Stimulated activated CD8-positive, alpha-beta memory T cell treated with anti-CD3 and anti-CD28 coated beads, Interleukin-2, amount 100 ng/mL, for 48 hours (primary cell): ENCODE measurements around the gene SYCP1.
"Not testable (repeated sequence)": the region's sequence is repeated elsewhere in the genome, so short reads cannot be mapped to it uniquely, and the experiment has no call there.

Experiments
- DNase-seq, 2 donors: peaks; one replicate each; pipeline ENCODE4 v3.0.0-alpha.2; 2020; ENCODE audit warnings: low read depth in 2 of 2

Gene SYCP1

DNA sequence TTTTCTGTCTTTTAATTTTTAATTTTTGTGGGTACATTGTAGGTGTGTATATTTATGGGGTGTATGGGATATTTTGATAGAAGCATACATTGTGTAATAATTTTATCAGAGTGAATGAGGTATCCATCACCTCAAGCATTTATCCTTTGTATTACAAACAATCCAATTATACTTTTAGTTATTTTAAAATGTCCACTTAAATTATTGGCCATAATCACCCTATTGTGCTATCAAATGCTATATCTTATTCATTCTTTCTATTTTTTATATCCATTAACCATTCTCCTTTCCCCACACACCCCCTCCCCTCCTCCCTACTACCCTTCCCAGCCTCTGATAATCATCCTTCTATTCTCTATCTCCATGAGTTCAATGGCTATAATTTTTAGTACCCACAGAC, 104.8 kb downstream of the SYCP1 start:
- DNase-seq: no peak

GRCh38 chr1:114976891-114977290, 122.2 kb downstream of the SYCP1 start:
- no peak for DNase-seq

- peak; percentile 27 to 52 for DNase-seq
Measured at GRCh38 chr1:114979278-114979891, 124.7 kb downstream of the SYCP1 start.

DNA sequence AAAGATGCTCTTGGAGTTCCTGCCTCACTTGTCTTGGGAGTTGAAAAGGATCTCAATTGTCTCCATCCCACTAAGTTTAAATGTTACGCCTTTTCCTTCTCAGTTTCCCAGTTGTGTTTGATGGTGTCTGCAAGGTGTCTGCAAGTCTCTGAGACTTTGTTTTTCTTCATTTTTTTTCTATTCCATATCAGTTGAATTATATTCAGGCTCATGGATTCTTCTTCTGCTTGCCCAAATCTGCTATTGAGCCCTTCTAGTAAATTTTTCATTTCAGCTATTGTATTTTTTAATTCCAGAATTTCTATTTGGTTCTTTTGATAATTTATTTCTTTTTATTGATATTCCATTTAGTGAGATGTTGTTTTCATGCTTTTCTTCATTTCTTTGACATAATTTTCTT, 127.6 kb downstream of the SYCP1 start:
- DNase-seq: no peak

DNA sequence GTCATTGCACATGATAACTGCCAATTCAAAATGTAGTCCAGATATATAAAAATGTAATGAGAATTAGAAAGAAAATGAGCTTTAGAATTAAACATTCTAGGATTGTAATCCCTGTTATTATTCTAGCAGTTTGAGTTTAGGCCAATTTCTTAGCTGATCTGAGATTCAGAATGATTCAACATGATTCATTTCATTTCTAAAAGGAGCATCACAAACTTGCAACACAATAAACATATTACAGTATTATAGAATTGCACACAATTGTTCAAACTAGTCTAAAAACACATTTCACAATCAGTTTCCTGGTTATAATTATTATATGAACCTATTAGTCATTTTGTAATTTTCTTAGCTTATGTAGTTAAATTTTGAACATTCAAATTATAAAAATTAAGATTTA, 131.6 kb downstream of the SYCP1 start:
- no peak for DNase-seq

DNA sequence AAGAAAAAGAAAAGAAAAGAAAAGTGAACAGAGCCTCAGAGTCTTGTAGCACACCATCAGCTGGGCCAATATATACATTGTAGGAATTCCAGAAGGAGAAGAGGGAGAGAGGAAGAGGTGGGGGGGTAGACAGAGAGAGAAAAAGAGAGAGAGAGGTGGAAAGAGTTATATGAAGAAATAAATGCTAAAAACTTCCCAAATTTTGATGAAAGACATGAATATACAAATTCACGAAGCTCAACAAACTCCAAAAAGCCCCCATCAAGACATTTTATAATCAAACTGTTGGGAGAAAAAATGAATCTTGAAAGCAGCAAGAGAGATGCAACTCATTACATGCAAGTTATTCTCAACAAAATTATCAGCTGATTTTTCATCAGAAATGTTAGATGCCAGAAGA, 133.4 kb downstream of the SYCP1 start:
- DNase-seq: no peak

GRCh38 chr1:114997510-114998289, 143.0 kb downstream of the SYCP1 start:
- no peak for DNase-seq

DNA sequence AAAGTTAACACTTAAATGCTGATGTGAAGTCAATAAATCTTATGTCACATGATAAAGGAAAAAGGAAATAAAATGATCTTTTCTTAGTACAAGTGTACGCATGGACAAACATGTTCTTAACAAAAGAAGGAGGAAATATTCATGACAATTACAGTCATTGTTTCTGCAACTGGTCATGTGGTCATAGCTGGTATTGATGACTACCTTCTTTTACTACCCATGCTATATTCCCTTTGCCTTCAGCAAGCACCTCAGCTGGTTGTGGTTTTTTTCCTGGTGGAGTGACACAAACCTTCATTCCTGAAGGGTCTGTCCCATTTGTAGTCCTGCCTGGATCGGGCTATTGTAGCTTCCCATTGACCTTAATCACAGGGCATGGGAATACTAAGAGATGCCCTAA, 151.5 kb downstream of the SYCP1 start:
- DNase-seq: no peak

GRCh38 chr1:115012006-115012405, 157.3 kb downstream of the SYCP1 start:
- no peak for DNase-seq

GRCh38 chr1:115012434-115012833, 157.8 kb downstream of the SYCP1 start:
- DNase-seq: no peak

- no peak for DNase-seq
Measured at GRCh38 chr1:115013792-115014191, 159.1 kb downstream of the SYCP1 start.

DNA sequence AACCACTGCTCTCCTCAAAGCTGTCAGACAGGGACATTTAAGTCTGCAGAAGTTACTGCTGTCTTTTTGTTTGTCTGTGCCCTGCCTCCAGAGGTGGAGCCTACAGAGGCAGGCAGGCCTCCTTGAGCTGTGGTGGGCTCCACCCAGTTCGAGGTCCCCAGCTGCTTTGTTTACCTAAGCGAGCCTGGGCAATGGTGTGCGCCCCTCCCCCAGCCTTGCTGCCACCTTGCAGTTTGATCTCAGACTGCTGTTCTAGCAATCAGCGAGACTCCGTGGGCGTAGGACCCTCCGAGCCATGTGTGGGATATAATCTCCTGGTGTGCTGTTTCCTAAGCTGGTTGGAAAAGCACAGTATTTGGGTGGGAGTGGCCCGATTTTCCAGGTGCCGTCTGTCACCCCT, 164.9 kb downstream of the SYCP1 start:
- not testable (repeated sequence) for DNase-seq

- no peak for DNase-seq
Measured at GRCh38 chr1:115021145-115021544, 166.5 kb downstream of the SYCP1 start.

DNA sequence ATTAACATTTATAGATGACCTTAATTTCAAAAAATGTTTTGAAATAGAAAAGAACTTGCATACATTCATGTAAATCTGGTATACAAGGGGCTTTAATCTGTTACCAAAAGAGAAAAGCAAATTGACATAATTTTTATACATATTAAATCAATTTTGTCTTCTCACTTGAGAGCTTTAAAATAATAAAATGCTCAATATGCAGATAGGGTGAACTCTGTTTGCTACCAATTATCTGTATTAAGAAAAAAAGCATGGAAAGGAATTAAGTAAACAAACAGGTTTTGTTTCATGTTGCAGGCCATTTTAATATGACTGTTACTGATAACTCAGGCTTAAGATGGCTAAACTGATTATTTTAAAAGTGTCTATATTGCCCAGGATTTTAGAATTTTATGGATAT, 168.9 kb downstream of the SYCP1 start:
- no peak for DNase-seq

DNA sequence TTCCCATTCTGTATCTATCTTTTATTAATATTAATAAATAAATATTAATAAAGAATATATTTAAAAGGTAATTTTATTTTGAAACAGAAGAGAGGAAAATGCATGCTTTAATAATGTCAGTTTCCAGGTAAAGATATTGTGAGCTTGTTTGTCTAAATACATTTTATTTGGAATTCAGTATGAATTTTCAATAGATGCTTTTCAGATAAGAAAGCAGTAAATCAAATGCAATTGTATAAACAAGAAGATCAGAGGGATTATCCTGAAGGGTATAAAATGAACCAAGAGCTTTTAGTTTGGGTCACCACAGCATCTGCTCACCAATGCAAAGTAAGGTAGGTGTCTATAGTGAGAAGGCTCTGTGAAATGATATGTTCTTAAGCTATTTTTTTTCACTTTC, 174.9 kb downstream of the SYCP1 start, which contains the start of gene TSHB:
Gene TSHB (plus strand): TSS at position 301 of the 400 bp plus-strand sequence. CDS start 3,537 bp downstream, outside the sequence.
- no peak for DNase-seq

DNA sequence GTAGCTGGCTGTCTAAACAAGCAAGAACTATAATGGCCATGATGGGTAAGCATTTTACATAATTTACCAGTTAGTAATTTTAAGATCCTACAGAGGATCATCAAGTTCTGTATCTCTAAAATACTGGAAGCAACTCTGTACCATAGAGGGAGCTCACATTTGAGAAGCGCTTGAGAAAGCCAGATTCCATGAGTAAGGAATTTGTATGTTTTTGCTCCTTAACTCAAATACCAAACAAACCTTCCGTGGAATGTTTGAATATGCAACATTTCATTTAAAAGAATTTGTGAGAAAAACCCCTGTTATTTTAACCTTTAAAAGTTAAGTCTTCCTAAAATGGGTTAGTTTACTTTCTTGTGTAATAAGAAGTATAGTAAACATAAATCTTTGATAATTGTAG, 176.9 kb downstream of the SYCP1 start:
- no peak for DNase-seq

GRCh38 chr1:115035652-115036051, 181.0 kb downstream of the SYCP1 start:
- no peak for DNase-seq

DNA sequence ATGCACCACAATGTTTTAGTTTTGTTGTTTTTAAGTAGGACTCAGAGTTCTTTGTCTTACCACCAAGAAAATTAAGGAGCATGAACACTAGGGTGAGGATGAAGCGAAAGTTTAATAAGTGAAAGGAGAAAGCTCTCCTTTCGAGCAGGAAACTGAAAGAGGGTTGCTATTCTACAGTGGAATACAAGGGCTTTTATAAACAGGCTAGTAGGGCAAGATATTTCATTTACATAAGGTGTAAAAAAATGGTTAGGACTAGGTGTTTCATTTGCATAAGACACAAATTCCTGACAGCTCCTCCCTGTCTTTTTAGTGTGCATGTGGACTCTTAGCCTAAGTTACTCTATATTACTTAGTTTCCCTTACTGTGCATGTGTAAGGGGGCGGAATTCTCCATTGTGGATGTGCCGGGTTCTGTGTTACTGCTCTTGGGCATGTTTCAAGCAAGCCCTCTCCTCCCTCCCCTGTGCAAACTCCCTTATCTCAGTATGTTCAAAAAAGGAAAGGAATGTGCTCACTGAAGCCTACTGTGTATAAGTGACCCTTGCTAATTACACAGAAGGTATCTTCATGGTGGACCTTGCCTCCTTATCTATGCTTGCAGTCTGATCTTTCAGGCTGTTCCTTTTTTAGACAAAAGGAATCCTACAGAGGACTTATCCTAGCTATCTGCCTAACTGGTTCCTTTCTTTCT, 182.3 kb downstream of the SYCP1 start:
- DNase-seq: no peak

- no peak for DNase-seq
Measured at GRCh38 chr1:115040501-115040900, 185.8 kb downstream of the SYCP1 start.

DNA sequence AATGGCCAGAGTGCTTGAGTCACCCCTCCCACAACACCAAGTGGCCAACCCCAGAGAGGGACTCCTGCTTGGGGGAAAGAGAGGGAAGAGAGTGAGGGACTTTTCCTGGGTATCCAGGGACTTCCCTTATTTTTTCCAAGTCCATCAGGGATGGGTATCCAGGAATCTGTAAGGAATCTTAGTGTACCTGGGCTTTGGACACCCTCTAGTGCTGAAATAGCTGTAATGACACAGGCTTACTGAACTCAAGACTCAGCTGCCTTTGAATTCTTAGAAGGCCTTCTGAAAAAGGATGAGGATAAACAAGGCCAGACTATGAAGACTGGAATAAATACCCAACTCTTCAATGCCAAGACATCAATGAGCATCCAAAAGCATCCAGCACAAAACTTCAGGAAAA, 187.0 kb downstream of the SYCP1 start:
- DNase-seq: no peak
